HG03097 (cell line): ENCODE data around the gene MGAT3.

ENCODE experiments used
- ATAC-seq: cut with Tn5 transposase; IDR thresholded peaks from one replicate; pipeline ENCODE4 v1.9.1; 2021; ENCODE audit not compliant: unreplicated experiment, low FRiP score

MGAT3 gene

DNA sequence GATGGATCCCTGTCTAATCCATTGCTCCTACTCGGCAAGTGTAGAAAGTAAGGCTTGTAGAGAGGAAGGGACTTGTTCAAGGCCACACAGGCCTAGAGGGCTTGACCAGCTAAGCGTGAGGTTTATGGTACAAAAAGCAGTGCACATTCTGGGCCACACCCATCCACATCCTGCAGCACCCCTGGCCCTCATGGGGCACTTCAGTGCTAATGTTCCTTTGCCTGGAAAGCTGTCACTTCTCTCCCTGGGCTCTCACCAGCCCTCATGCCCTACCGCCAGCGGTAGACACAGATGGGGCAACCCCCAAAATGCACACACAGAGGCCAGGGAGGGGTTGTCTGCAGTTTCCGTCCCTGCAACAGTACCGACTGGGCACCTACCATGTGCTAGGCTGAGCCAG is 7.1 kb upstream of the MGAT3 start:
- no peak for ATAC-seq

DNA sequence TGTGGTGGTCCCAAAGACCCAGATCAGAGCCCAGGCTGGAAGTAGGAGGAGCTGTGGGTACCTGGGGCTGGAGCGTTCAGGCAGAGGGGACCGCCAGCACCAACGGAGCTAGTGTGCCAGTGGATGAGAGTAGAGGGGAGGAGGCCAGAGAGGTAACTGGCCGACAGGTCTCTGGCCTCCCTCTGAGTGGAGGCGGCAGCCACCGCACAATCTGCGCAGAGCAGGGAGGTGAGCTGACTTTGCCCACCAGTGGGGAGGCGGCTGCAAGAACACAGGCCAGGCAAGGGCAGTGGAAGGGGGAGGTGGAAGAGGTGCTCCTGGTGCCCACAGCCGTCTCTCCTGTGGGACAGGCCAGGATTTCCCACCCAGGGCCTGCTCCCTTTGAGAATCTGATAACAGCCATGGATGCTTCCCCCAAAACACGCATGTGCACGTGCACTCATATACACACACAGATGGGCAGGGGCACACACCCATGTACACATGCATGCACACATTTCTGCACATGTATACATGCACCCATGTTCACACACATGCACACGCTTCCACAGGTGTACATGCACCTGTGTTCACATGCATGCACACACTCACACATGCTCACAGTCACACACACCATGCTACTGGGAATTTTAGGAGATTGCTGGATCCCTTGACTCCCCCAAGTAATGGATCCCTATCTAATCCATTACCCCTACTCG is 6.4 kb upstream of the MGAT3 start:
- no peak for ATAC-seq

DNA sequence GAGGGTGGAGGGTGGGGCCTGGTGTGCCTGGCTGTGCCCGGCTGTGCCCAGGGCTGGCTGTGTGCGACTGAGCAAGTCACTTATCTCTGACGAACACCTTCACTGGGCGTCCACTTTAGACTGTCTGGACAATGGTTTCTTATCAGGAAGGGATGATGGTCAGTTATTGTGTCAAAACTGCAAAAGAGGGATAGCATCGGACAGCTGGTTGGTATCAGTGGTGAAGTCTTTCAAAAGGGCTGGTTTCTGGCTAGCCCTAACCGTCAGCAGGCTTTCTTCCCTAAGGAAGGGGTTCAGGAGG is 4.1 kb upstream of the MGAT3 start:
- no peak for ATAC-seq

DNA sequence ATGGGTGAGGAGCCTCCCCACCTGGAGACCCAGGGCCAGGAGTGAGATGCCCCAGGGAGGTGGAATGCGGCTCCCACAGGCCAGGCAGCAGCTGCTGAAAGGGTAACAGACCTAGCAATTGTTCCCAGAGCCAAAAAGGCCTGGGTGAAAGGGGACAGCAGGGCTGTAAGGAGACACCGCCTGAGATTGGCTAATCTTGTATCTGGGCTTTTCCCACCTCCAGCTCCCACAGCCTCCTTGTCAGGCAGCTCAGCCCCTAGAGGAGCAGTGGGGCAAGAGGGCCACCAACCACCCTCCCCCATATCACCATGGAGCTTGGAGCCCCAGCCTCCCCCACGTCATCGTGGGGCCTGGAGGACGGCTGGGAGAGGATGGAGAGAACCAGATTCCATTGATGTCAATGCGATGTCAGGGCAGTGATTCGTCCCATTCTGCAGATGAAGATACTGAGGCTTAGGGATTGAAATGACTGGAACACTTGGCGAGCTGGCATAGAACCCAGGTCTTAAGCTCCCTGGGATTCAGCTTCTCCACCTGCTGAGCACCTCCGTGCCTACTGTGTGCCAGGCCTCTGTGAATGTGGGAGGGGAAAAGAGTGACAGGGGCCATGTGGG is 2.9 kb upstream of the MGAT3 start:
- ATAC-seq = no peak

DNA sequence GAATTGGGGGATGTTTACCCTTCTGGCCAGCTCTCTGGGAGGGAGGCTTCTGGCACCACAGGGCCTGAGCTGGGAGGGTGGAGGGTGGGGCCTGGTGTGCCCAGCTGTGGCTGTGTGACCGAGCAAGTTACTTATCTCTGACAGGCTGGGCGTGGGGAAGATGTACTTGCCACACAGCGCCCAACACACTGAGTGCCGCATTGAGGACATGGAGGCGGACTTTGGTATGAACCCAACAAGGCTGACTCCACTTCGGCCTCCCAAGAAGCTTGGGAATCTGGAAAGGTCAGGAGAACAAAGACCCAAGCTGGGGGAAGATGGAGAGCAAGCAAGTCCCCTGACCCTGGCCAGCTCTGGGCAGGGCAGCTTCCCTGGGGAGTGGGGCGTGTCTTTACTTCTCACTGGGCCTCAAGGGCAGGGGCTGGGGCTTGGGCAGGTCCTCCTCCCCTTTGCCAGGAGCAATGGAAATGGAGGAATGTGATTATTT is 2.4 kb upstream of the MGAT3 start:
- ATAC-seq = no peak

DNA sequence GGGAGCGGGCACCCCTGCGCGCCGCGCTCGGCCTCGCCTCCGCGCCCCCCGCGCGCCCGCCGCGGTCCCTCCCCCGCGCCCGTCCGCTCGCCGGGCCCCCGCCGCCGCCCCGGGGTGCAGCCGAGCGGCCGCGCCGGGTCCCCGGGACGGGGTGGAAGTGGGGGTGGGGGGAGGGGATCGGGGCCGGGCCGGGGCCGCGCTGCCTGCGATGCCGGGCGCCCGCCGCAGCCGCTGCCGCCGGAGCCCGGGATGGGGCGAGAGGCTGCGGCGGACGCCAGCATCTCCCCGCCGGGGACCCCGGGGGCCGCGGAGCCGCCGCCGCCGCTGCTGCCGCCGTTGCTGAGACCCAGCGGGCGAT is 365 bp downstream of the MGAT3 start:
- no peak for ATAC-seq

DNA sequence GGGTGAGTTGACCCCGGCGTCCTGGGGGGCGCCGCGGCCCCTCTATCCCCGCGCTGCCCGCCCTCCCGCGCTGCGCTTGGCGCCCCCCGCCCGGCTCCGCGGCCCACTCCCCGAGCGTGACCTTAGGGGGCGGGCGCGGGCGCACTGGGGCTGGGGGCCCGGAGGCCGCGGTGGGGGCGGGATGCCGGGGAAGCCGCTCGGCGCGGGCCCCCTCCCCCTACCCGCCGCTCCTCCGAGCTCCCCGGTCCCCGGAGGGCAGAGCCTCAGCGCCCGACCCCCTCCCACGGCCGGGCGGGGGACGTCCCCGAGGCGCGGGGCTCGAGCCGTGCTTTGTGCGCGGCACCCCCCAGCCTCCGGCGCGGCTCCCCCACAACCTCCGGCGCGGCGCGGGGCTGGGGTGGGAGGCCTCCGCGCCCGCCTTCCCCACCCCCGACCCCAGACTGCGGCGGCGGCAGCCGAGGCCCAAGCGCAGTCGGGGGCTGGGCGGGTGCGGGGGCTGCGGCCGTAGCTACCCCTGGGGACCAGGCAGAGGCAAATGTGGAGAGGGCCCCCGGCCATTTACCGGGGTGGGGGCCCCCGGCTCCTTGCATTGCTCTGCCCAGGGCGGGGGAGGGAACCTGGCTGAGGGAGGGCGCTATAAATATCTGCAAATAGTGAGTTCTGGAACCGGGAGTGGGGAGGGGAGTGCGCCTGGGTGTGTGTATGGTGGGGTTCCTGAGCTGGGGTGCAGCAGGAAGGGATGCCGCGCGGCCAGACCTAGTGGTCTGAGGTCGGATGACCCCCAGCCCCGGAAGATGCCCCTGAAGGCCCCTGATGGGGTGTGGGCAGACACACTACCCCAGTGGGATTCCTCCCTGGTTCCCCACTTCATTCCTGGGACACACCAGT is 988 bp downstream of the MGAT3 start:
- ATAC-seq = no peak

DNA sequence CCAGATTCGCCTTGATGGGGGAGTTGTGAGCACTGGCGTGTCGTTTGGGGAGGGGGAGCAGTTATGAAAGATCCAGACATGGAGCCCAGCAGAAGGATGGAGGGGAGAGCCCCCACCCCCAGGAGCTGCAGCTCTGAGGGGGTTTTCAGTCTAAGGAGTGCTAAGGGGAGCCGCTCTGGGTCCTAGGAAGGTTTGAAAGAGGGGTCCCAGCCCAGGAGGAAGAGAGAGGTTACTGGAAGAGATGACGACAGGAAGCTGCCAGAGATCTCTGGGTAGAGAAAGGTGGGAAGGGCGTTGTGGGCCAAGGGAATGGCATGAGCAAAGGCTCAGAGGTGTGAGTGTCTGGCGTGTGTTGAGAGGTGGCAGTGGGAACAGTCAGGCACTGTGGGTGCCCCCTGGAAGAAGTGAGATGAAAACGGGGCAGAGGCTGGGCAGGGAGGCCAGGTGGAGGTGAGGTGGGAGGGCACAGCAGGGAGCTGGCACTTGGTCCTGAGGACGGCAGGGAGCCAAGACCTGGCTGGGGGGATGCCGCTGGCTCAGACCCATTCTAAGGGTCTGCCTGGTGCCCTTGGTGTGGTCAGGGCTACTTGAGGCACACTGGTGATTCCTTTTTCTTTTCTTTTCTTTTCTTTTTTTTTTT is 1.8 kb downstream of the MGAT3 start:
- ATAC-seq = no peak

DNA sequence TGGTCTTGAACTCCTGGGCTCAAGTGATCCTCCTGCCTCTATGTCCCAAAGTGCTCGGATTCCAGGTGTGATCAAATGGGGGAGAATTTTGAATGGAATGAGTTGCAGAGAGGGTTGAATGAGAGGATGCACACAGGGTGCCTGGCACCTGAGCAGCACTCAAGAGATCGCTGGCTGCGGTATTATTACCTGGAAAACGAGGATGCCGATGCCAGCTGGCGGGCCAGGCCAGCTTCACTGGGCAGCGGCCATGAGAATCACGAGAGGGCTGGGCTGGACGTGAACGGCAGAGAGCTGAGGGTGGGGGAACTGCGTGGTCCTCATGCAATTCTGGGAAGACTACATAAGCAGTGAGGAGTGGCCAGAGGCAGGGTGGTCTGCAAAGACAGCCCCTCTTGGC is 2.9 kb downstream of the MGAT3 start:
- ATAC-seq = no peak

DNA sequence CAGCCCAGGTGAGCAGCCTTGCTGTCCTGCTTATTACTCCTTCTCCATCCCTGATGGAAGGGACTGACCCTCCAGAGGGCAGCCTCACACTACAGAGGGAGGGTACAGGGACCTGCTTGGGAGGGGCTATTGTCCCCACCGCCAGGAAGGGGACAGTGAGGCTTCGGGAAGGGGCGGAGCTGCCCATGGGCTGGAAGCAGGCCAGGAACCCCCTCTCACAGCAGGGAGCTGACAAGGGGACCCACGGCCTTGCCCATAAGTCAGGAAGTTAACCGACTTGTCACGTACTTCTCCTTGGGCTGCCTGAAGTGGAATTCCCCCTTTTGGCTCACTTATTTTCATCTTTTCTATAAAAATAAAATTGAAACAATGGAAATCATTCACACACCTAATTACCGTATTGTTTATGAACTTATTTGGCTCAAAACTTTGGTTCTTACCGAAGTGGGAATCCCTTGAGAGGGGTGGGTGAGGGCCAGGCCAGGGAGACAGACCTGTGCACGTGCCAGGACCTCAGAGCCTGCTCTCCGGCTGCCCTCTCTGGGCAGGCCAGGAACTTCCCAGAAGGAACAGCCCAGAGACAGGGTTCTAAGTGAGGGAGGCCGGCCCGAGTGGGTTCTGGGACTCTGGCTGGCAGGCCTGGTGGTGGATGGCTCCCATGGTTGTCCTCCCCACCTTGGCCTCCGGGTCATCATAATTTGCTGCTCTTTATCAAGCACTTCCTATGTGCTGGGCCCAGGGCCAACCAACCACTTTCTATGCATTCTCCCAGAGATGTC is 5.8 kb downstream of the MGAT3 start:
- no peak for ATAC-seq

DNA sequence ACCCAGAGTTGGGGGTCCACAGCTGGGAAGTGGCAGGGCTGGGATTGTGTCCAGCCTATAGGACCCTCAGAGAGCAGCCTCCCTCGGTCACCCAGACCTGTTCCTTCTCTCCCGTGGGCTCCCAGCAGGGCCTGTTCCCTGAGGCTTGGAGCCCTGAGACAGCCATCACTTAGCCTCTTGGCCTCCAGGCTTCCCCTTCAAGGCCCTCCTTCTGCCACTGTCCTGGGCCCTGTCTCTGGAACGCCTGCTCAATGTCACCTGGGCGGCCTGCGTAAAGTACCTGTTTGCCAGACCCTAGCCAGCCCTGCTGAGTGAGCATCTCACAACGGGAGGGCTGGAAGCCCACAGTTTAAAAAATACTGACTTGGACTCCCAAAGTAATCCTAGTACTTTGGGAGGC is 6.5 kb downstream of the MGAT3 start:
- no peak for ATAC-seq

DNA sequence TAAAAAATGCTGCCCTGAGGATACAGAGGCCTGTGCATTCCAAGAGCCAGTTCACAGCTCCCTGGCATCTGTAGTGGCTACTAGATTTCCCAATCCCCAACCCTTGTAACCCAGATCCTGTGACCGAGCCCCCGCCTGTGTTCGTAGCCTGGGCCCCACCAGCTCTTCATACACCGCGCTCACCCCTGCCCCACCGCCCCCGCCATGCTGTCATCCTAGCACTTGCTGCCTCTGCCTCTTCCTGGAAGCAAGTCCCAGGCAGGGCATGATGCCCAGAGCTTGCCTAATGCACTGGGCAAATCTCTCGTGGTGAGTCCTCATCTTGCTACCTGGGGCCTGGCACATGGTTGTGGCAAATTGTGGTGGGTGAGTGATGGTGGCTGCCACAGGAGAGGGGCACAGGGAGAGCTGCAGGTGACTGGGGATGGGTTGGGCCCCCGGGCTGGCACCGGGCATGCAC is 7.1 kb downstream of the MGAT3 start:
- no peak for ATAC-seq

DNA sequence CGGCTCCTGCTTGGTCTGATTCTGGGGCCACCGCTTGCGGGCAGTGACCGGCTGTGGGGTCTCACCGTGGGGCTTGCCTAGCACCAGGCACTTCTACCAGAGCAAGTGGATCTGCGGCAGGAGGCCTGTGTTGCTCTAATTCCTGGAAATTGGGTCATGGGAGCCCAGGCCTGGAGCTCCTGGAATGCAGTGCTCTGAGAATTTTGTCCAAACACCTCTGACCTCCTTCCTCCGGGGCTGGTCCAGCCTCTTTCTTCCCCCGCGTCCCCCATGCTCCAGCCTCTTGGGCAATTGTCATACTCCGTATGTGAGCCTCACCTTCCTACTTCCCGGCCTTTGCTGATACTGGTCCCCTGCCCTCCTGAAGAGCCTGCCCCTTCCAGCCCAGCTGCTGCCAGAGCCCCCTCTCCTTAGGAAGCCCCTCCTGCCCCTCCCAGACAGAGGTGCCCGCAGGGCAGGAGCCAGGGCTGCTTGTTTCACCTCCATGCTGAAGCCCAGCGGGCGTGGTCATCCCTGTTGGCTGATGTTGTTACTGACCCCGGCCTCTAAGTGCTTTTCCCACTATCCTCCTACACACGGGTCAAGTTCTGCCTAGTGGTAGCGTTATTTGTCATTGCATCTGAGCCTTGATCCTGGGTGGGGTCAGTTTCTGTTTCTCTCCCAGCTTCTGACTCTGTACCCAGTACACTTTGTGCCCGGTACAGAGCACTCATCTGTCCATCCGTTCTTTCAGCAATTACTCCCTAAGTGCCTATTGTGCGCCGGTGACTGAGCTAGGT is 9.6 kb downstream of the MGAT3 start:
- no peak for ATAC-seq

DNA sequence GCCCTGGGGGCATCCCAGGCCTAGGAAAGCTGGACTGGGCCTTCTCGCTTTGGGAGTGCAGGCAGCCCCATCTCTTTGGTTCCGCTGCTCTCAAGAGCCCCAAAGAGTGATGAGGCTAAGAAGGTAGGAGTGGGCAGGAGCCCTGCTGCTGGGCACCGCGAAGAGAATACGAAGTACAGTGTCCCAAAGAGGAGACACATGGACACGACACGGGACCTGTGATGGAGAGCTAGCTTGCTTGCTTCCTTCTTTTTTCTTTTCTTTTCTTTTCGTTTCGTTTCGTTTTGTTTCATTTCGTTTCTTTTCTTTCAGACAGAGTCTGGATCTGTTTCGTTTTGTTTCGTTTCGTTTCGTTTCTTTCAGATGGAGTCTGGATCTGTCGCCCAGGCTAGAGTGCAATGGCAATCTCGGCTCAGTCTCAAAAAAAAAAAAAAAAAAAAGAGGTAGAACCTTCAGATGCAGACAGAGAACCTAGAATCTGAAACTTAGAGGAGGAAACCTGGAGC is 10.6 kb downstream of the MGAT3 start:
- no peak for ATAC-seq

DNA sequence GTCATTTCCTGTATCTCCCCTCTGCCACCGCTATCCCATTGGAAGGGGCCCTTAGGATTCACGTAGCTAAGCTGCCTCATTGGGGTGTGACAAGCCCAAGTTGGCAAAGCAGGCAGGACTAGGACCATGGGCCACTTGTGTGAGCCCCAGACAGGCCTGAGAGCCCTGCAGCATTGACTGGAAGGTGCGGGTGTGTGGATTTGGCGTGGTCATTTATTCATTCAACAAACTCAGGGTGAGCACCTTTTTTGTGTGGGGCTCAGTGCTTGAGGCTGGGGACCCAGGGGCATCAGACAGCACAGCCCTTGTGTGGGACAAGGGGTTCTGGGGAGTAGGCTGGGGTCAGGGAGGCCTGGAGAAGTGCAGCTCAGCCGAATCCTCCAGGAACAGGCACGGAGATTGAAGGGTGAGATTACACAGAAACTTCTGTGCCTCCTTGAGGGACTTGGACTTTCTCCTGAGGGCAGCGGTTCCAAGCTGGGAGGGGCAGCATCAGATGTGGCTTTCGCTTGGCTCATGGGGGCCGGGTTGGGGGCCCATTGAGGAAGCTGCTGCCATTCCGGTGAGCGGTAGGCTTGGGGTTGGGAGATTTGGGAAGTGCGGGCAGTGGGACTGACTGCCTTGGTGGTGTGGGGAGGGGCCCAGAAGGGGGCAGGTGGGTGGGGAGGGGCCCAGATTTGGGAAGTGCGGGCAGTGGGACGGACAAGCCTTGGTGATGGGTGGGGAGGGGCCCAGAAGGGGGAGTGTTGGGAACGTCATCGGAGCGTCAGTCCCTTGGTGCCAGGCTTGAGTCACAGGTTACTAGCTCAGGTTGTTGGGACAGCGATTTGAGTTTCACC is 11.9 kb downstream of the MGAT3 start:
- no peak for ATAC-seq

DNA sequence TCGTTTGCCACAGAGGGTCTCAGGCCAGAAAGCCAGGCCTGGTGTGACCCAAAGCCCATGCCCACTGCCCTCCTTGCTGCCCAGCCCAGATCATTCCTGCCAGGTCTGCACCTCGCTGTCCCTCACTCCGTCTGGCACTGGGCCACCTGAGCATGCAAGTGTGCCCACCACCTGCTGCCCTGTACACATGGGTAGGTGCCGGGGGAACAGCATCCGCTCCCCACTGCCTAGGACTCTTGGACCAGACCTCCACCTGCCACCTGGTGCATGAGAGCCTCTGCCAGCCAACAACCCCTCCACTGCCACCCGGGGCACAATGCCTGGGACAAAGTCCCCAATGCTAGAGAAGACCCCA is 12.5 kb downstream of the MGAT3 start:
- no peak for ATAC-seq

DNA sequence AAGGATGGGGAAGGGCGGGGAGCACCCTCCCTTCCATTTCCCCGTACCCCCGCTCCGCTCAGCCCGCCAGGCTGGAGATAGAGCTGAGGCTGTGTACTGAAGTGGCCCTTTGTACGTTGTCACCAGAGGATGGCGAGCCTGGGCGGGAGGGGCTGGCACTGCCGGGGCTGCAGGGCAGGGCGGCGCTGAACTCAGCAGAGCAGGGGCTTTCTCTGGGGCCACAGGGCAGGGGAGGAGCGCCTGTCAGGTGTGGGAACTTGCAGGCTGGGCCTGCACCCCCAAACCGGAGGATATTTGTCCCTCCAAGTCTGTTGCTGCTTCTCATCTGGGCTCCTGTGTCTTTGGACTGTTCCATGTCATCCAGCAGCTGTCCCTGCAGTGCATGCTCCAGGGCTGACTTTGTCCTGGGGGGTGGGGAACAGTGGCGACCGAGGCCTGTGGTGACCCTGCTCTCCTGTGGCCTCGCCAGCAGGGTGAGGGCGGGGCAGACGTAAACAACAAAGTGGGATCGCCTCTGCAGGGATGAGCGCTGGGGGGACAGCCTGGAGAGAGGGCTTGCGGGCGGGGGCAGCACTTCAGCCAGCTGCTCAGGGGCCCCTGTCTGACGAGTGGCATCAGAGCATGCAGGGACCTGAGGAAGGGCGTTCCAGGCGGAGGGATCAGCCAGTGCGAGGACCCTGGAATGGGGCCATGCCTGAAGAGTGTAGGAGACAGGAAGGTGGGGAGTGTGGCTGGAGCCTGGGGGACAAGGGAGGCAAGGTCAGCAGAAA is 13.1 kb downstream of the MGAT3 start:
- no peak for ATAC-seq
